ENCODE results near the gene PDZD4.

PDZD4 gene

GRCh38 chrX:153769158-153769864 lies 61.0 kb downstream of the PDZD4 start:
- no peak overlapping the region for H3K27ac ChIP-seq (ENCODE audit: low read depth, low read length, severe bottlenecking)
- peaks cover 7% of the 10 kb centered on the region for H3K4me1 ChIP-seq (ENCODE audit: control insufficient read depth, insufficient read depth, low read length, poor library complexity, severe bottlenecking)
- H3K36me3 ChIP-seq (ENCODE audit: control insufficient read depth, insufficient read depth, low read length), result no peaks in the 10 kb centered on the region
- 96 to 98% methylated on average over 5 to 16 of the region's 23 CpGs for WGBS, 2 experiments (ENCODE audit: insufficient coverage in 2 of 2)
- no peak overlapping the region for H3K4me3 ChIP-seq (ENCODE audit: extremely low read depth, insufficient read depth, low read length, poor library complexity, severe bottlenecking)
- no peaks in the 10 kb centered on the region for H3K9me3 ChIP-seq (ENCODE audit: control insufficient read depth, low read length)

- H3K27ac ChIP-seq (ENCODE audit: low read depth, low read length, severe bottlenecking), result no peak overlapping the region
- no peaks in the 10 kb centered on the region for H3K36me3 ChIP-seq (ENCODE audit: control insufficient read depth, insufficient read depth, low read length)
- H3K4me3 ChIP-seq (ENCODE audit: extremely low read depth, insufficient read depth, low read length, poor library complexity, severe bottlenecking), result no peak overlapping the region
- H3K9me3 ChIP-seq (ENCODE audit: control insufficient read depth, low read length), result no peaks in the 10 kb centered on the region
- WGBS, 2 experiments (ENCODE audit: insufficient coverage in 2 of 2), result 88 to 92% methylated on average over 6 to 8 of the region's 22 CpGs
- H3K4me1 ChIP-seq (ENCODE audit: control insufficient read depth, insufficient read depth, low read length, poor library complexity, severe bottlenecking), result peaks cover 7% of the 10 kb centered on the region
These were observed 61.8 kb downstream of the PDZD4 start for GRCh38 chrX:153768311-153769157.

- Histone ChIP-seq H3K36me3 (ENCODE audit: control insufficient read depth, insufficient read depth, low read length) (no peaks in the 10 kb centered on the region), H3K27ac (ENCODE audit: low read depth, low read length, severe bottlenecking) (no peak overlapping the region), H3K4me1 (ENCODE audit: control insufficient read depth, insufficient read depth, low read length, poor library complexity, severe bottlenecking) (peaks cover 7% of the 10 kb centered on the region), H3K4me3 (ENCODE audit: extremely low read depth, insufficient read depth, low read length, poor library complexity, severe bottlenecking) (no peak overlapping the region), H3K9me3 (ENCODE audit: control insufficient read depth, low read length) (no peaks in the 10 kb centered on the region)
- WGBS, 2 experiments (ENCODE audit: insufficient coverage in 2 of 2), result 96 to 99% methylated on average over 20 of the region's 20 CpGs
These were observed 62.7 kb downstream of the PDZD4 start for GRCh38 chrX:153767674-153768055.

DNA sequence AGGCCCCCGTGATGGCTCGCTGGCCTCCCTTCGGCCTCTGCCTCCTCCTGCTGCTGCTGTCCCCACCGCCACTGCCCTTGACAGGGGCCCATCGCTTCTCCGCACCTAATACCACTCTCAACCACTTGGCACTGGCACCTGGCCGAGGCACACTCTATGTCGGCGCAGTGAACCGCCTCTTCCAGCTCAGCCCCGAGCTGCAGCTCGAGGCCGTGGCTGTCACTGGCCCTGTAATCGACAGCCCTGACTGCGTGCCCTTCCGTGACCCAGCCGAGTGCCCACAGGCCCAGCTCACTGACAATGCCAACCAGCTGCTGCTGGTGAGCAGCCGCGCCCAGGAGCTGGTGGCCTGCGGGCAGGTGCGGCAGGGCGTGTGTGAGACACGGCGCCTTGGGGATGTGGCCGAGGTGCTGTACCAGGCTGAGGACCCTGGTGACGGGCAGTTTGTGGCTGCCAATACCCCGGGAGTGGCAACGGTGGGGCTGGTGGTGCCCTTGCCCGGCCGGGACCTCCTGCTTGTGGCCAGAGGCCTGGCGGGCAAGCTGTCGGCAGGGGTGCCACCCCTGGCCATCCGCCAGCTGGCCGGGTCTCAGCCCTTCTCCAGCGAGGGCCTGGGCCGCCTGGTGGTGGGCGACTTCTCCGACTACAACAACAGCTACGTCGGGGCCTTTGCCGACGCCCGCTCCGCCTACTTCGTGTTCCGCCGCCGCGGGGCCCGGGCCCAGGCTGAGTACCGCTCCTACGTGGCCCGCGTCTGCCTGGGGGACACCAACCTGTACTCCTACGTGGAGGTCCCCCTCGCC lies 63.3 kb downstream of the PDZD4 start:
- Histone ChIP-seq H3K9me3 (ENCODE audit: control insufficient read depth, low read length) (no peaks in the 10 kb centered on the region), H3K4me3 (ENCODE audit: extremely low read depth, insufficient read depth, low read length, poor library complexity, severe bottlenecking) (no peak overlapping the region), H3K36me3 (ENCODE audit: control insufficient read depth, insufficient read depth, low read length) (no peaks in the 10 kb centered on the region), H3K27ac (ENCODE audit: low read depth, low read length, severe bottlenecking) (no peak overlapping the region), H3K4me1 (ENCODE audit: control insufficient read depth, insufficient read depth, low read length, poor library complexity, severe bottlenecking) (peaks cover 7% of the 10 kb centered on the region)
- WGBS, 2 experiments (ENCODE audit: insufficient coverage in 2 of 2), result 88 to 94% methylated on average over 18 to 31 of the region's 56 CpGs

GRCh38 chrX:153766098-153766817 lies 64.1 kb downstream of the PDZD4 start:
- 31 to 34% methylated on average over 5 of the region's 21 CpGs for WGBS, 2 experiments (ENCODE audit: insufficient coverage in 2 of 2)
- H3K27ac ChIP-seq (ENCODE audit: low read depth, low read length, severe bottlenecking), result peak overlapping the region; percentile 71
- H3K36me3 ChIP-seq (ENCODE audit: control insufficient read depth, insufficient read depth, low read length), result no peaks in the 10 kb centered on the region
- H3K4me1 ChIP-seq (ENCODE audit: control insufficient read depth, insufficient read depth, low read length, poor library complexity, severe bottlenecking), result peaks cover 7% of the 10 kb centered on the region
- H3K9me3 ChIP-seq (ENCODE audit: control insufficient read depth, low read length), result no peaks in the 10 kb centered on the region
- peak overlapping the region; percentile 18 for H3K4me3 ChIP-seq (ENCODE audit: extremely low read depth, insufficient read depth, low read length, poor library complexity, severe bottlenecking)

- Histone ChIP-seq H3K4me3 (ENCODE audit: extremely low read depth, insufficient read depth, low read length, poor library complexity, severe bottlenecking) (peak overlapping the region; percentile 18), H3K9me3 (ENCODE audit: control insufficient read depth, low read length) (no peaks in the 10 kb centered on the region), H3K27ac (ENCODE audit: low read depth, low read length, severe bottlenecking) (peak overlapping the region; percentile 71), H3K36me3 (ENCODE audit: control insufficient read depth, insufficient read depth, low read length) (no peaks in the 10 kb centered on the region), H3K4me1 (ENCODE audit: control insufficient read depth, insufficient read depth, low read length, poor library complexity, severe bottlenecking) (peaks cover 7% of the 10 kb centered on the region)
- WGBS, 2 experiments (ENCODE audit: insufficient coverage in 2 of 2), result 70 to 83% methylated on average over 7 to 13 of the region's 27 CpGs
These were observed 64.9 kb downstream of the PDZD4 start for GRCh38 chrX:153765138-153766079.

GRCh38 chrX:153764786-153765137 lies 65.6 kb downstream of the PDZD4 start:
- H3K4me3 ChIP-seq (ENCODE audit: extremely low read depth, insufficient read depth, low read length, poor library complexity, severe bottlenecking), result no peak overlapping the region
- H3K4me1 ChIP-seq (ENCODE audit: control insufficient read depth, insufficient read depth, low read length, poor library complexity, severe bottlenecking), result peaks cover 7% of the 10 kb centered on the region
- no peaks in the 10 kb centered on the region for H3K36me3 ChIP-seq (ENCODE audit: control insufficient read depth, insufficient read depth, low read length)
- 100% methylated on average over 2 of the region's 7 CpGs; no CpG with 5 or more reads in 1 of the 2 experiments for WGBS, 2 experiments (ENCODE audit: insufficient coverage in 2 of 2)
- H3K9me3 ChIP-seq (ENCODE audit: control insufficient read depth, low read length), result no peaks in the 10 kb centered on the region
- no peak overlapping the region for H3K27ac ChIP-seq (ENCODE audit: low read depth, low read length, severe bottlenecking)

DNA sequence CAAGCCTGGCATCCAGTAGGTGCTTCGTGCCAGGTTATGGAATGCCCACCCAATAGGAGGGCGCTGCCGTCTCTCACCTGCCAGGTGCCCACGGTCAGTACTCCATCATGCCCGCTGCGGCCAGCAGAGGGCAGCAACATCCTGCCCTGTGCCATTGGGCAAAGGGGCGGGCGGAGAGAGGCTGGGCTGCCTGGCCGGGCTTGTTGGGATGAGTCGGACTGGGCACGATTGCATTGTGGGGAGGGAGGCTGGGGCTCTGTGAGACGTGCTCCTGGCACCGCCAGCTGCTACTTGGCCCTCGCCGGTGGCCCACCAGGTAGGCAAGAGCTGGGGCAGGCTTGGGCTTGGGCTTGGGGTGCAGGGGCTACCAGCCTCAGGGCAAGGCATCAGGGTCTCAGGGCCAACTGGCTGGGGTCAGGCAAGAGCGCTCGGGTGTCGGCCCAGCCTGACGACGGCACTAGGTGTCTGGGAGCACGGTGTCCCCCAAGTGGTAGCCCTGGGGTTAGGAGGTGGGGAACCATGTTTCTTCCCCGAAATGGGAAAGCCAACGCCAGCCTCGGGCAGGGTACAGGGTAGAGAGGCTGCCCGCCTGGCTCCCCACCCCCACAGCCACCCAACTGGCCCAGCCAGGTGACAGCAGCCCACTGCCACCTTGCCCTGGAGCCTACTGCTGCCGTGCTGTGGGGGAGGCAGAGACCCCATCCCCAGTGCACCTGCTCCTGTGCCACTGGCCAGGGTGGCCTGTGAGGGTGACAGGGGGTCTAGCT lies 66.2 kb downstream of the PDZD4 start, which contains the start of gene PLXNB3:
Gene PLXNB3 (plus strand): TSS at position 261 of the 767 bp plus-strand sequence. CDS start 1,287 bp downstream, outside the sequence.
- H3K27ac ChIP-seq (ENCODE audit: low read depth, low read length, severe bottlenecking), result no peak within 1 kb of the TSS
- H3K9me3 ChIP-seq (ENCODE audit: control insufficient read depth, low read length), result no peaks in the 10 kb centered on the region
- H3K4me3 ChIP-seq (ENCODE audit: extremely low read depth, insufficient read depth, low read length, poor library complexity, severe bottlenecking), result no peak within 1 kb of the TSS
- 49 to 50% methylated on average over 9 to 10 of the region's 26 CpGs for WGBS, 2 experiments (ENCODE audit: insufficient coverage in 2 of 2)
- no peaks in the 10 kb centered on the region for H3K36me3 ChIP-seq (ENCODE audit: control insufficient read depth, insufficient read depth, low read length)
- H3K4me1 ChIP-seq (ENCODE audit: control insufficient read depth, insufficient read depth, low read length, poor library complexity, severe bottlenecking), result peaks cover 7% of the 10 kb centered on the region

GRCh38 chrX:153763298-153763932 lies 66.9 kb downstream of the PDZD4 start:
- no peak overlapping the region for H3K27ac ChIP-seq (ENCODE audit: low read depth, low read length, severe bottlenecking)
- H3K36me3 ChIP-seq (ENCODE audit: control insufficient read depth, insufficient read depth, low read length), result no peaks in the 10 kb centered on the region
- 89 to 90% methylated on average over 5 to 14 of the region's 18 CpGs for WGBS, 2 experiments (ENCODE audit: insufficient coverage in 2 of 2)
- H3K4me1 ChIP-seq (ENCODE audit: control insufficient read depth, insufficient read depth, low read length, poor library complexity, severe bottlenecking), result peaks cover 7% of the 10 kb centered on the region
- H3K9me3 ChIP-seq (ENCODE audit: control insufficient read depth, low read length), result no peaks in the 10 kb centered on the region
- H3K4me3 ChIP-seq (ENCODE audit: extremely low read depth, insufficient read depth, low read length, poor library complexity, severe bottlenecking), result no peak overlapping the region
